ENCODE results near the gene APBA1. TPM values are rescaled to one million over a fixed set of nuclear protein-coding genes. Genes with fewer than 3 reads are reported as not detected.

The APBA1 gene
- total RNA-seq, 1 donor from 2014 or later = 3.4 TPM

- no peaks in the 10 kb centered on the region for H3K79me2 ChIP-seq (ENCODE audit: low read depth)
- H3K4me3 ChIP-seq = no peak overlapping the region
- Mint-ChIP-seq H3K36me3 (peaks cover 2% of the 10 kb centered on the region), H3K9me3 (no peaks in the 10 kb centered on the region), H3K27me3 (ENCODE audit: insufficient read depth, low read depth) (peaks cover 4% of the 10 kb centered on the region), H3K4me3 (no peak overlapping the region), H3K4me1 (peaks cover 16% of the 10 kb centered on the region), H3K27ac (no peak overlapping the region)
- no peak for DNase-seq (ENCODE audit: low spot score)
- H4K20me1 ChIP-seq (ENCODE audit: low read depth) = no peaks in the 10 kb centered on the region
- no peak overlapping the region for H3K9ac ChIP-seq
- no peak overlapping the region for H3K4me2 ChIP-seq
- no peaks in the 10 kb centered on the region for H3K9me3 ChIP-seq (ENCODE audit: low read depth)
- TF ChIP-seq CTCF (IDR thresholded peaks at IDR 0.05) (no peak), EZH2phosphoT487 (IDR thresholded peaks at IDR 0.05) (no peak), EZH2 (IDR thresholded peaks at IDR 0.05) (no peak)
- no peaks in the 10 kb centered on the region for H3K36me3 ChIP-seq
- H3K27ac ChIP-seq = no peak overlapping the region
- no peak overlapping the region for H2AFZ ChIP-seq (replicated peaks)
- H3K4me1 ChIP-seq = peaks cover 13% of the 10 kb centered on the region
- H3F3A ChIP-seq (ENCODE audit: low read depth) = no peaks in the 10 kb centered on the region
- no peaks in the 10 kb centered on the region for H3K27me3 ChIP-seq
These were observed 210.9 kb downstream of the APBA1 start for GRCh38 chr9:69461103-69461887.

- H3K36me3 Mint-ChIP-seq = peaks cover 4% of the 10 kb centered on the region
- H3K27me3 Mint-ChIP-seq (ENCODE audit: insufficient read depth, low read depth) = peaks cover 3% of the 10 kb centered on the region
- Histone ChIP-seq H3K4me1 (peaks cover 13% of the 10 kb centered on the region), H3K27ac (no peak overlapping the region), H2AFZ (replicated peaks) (no peak overlapping the region), H3F3A (ENCODE audit: low read depth) (no peaks in the 10 kb centered on the region), H3K36me3 (no peaks in the 10 kb centered on the region), H3K4me2 (no peak overlapping the region), H3K27me3 (no peaks in the 10 kb centered on the region), H3K9me3 (ENCODE audit: low read depth) (no peaks in the 10 kb centered on the region), H3K4me3 (no peak overlapping the region), H3K9ac (no peak overlapping the region), H3K79me2 (ENCODE audit: low read depth) (no peaks in the 10 kb centered on the region), H4K20me1 (ENCODE audit: low read depth) (no peaks in the 10 kb centered on the region)
- peaks cover 18% of the 10 kb centered on the region for H3K4me1 Mint-ChIP-seq
- TF ChIP-seq EZH2phosphoT487 (IDR thresholded peaks at IDR 0.05) = no peak
- no peak for TF ChIP-seq CTCF (IDR thresholded peaks at IDR 0.05)
- no peak for TF ChIP-seq EZH2 (IDR thresholded peaks at IDR 0.05)
- no peak overlapping the region for H3K27ac Mint-ChIP-seq
- no peak for DNase-seq (ENCODE audit: low spot score)
- H3K4me3 Mint-ChIP-seq = no peak overlapping the region
- H3K9me3 Mint-ChIP-seq = no peaks in the 10 kb centered on the region
These were observed 212.2 kb downstream of the APBA1 start for GRCh38 chr9:69460012-69460411.

GRCh38 chr9:69458176-69458575, 214.0 kb downstream of the APBA1 start:
- no peaks in the 10 kb centered on the region for H3K36me3 ChIP-seq
- no peak overlapping the region for H3K9ac ChIP-seq
- H3F3A ChIP-seq (ENCODE audit: low read depth) = no peaks in the 10 kb centered on the region
- no peaks in the 10 kb centered on the region for H3K79me2 ChIP-seq (ENCODE audit: low read depth)
- no peaks in the 10 kb centered on the region for H4K20me1 ChIP-seq (ENCODE audit: low read depth)
- no peaks in the 10 kb centered on the region for H3K27me3 ChIP-seq
- no peak overlapping the region for H3K4me2 ChIP-seq
- Mint-ChIP-seq H3K4me3 (no peak overlapping the region), H3K4me1 (peaks cover 19% of the 10 kb centered on the region), H3K9me3 (no peaks in the 10 kb centered on the region), H3K27ac (no peak overlapping the region), H3K36me3 (peaks cover 4% of the 10 kb centered on the region), H3K27me3 (ENCODE audit: insufficient read depth, low read depth) (peaks cover 6% of the 10 kb centered on the region)
- H3K4me1 ChIP-seq = peaks cover 4% of the 10 kb centered on the region
- H3K27ac ChIP-seq = no peak overlapping the region
- no peak overlapping the region for H2AFZ ChIP-seq (replicated peaks)
- no peak for DNase-seq (ENCODE audit: low spot score)
- no peak for TF ChIP-seq CTCF (IDR thresholded peaks at IDR 0.05)
- no peak for TF ChIP-seq EZH2 (IDR thresholded peaks at IDR 0.05)
- TF ChIP-seq EZH2phosphoT487 (IDR thresholded peaks at IDR 0.05) = no peak
- H3K9me3 ChIP-seq (ENCODE audit: low read depth) = no peaks in the 10 kb centered on the region
- H3K4me3 ChIP-seq = no peak overlapping the region

All from neural progenitor cell (in vitro differentiated cells).